Panc1 (cell line): ENCODE results near the gene ZBED4.

ENCODE experiments used
- POLR2AphosphoS5 ChIP-seq: IDR thresholded peaks from 2 replicates; pipeline ENCODE4 v1.6.1; 2012; ENCODE audit warnings: mild to moderate bottlenecking, low read depth, low read length, moderate library complexity
- TF ChIP-seq, protein P1 (sequence below): fragments of 450-650 bp; IDR thresholded peaks from 2 replicates; pipeline ENCODE4 v1.5.1; 2017; ENCODE audit warnings: mild to moderate bottlenecking

DNA sequence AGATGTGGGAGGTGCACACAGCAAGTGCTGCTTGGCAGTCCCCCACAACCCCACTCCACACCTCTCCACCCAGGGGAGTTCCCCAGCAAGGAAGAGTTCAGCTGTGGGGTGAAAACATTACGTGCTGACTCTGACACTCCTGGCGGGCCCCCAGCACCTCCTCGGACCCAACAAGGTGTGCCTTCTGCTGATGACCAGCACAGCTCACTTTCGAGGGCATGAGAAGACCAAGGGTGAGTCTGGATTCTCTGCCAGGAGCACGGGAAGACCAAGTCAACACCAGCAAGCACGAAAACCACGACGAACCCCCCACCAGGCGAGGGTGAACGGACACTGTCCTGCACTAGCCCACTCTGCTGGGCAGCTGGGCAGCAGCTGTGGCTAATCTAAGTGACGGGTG, 63.2 kb downstream of the ZBED4 start:
- TF ChIP-seq, protein P1, sequence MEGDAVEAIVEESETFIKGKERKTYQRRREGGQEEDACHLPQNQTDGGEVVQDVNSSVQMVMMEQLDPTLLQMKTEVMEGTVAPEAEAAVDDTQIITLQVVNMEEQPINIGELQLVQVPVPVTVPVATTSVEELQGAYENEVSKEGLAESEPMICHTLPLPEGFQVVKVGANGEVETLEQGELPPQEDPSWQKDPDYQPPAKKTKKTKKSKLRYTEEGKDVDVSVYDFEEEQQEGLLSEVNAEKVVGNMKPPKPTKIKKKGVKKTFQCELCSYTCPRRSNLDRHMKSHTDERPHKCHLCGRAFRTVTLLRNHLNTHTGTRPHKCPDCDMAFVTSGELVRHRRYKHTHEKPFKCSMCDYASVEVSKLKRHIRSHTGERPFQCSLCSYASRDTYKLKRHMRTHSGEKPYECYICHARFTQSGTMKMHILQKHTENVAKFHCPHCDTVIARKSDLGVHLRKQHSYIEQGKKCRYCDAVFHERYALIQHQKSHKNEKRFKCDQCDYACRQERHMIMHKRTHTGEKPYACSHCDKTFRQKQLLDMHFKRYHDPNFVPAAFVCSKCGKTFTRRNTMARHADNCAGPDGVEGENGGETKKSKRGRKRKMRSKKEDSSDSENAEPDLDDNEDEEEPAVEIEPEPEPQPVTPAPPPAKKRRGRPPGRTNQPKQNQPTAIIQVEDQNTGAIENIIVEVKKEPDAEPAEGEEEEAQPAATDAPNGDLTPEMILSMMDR = no peak
- no peak for TF ChIP-seq POLR2AphosphoS5
